IMR-90 (cell line): ENCODE data around the gene MYO9B.

Source experiments
- BHLHE40 ChIP-seq: fragments of 150-350 bp; IDR thresholded peaks from 2 replicates; pipeline ENCODE4 v1.6.1; 2016; ENCODE audit warnings: mild to moderate bottlenecking, low read depth, low read length
- CEBPB ChIP-seq: IDR thresholded peaks from 2 replicates; pipeline ENCODE4 v1.6.1; 2012; ENCODE audit warnings: low read depth, low read length, improper control_type of control experiment
- CTCF ChIP-seq: conservative IDR thresholded peaks from 2 replicates; pipeline ENCODE4 v1.5.1; 2012; ENCODE audit warnings: mild to moderate bottlenecking, low read depth, low read length, improper control_type of control experiment
- FOS ChIP-seq: fragments of 150-350 bp; IDR thresholded peaks from 2 replicates; pipeline ENCODE4 v1.6.1; 2016; ENCODE audit warnings: low read depth, low read length
- MAZ ChIP-seq: IDR thresholded peaks from 2 replicates; pipeline ENCODE4 v1.6.1; 2012; ENCODE audit warnings: low read depth, mild to moderate bottlenecking, low read length, improper control_type of control experiment, moderate library complexity, borderline replicate concordance
- MXI1 ChIP-seq: IDR thresholded peaks from 2 replicates; pipeline ENCODE4 v1.6.1; 2012; ENCODE audit warnings: low read depth, mild to moderate bottlenecking, low read length, moderate library complexity, borderline replicate concordance
- NFE2L2 ChIP-seq: fragments of 150-350 bp; IDR thresholded peaks from 2 replicates; pipeline ENCODE4 v1.6.1; 2016; ENCODE audit warnings: low read depth, mild to moderate bottlenecking, low read length
- POLR2A ChIP-seq: IDR thresholded peaks from 2 replicates; pipeline ENCODE4 v1.6.1; 2012; ENCODE audit warnings: mild to moderate bottlenecking, low read depth, low read length
- TF ChIP-seq, protein P1 (sequence below): fragments of 150-350 bp; IDR thresholded peaks from 2 replicates; pipeline ENCODE4 v1.6.1; 2017; ENCODE audit warnings: mild to moderate bottlenecking, antibody characterized with exemption, low read length, low read depth

DNA sequence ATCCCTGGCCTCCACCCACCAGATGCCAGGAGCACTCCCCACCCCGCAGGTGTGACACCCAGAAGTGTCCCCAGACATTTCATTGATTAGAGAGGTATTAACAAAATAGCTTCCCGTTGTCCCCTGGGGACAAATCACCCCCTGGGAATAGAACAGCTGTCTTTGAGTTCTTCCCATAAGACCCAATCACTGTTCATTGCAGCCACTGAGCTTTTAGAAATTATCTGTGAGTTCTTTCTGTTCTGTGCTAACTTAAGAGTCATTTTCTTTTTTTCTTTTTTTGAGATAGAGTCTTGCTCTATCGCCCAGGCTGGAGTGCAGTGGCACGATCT, 32.8 kb downstream of the MYO9B start:
- TF ChIP-seq CTCF (no peak), POLR2A (no peak), MAZ (no peak), CEBPB (no peak), BHLHE40 (no peak), MXI1 (no peak), NFE2L2 (no peak), FOS (no peak)
- TF ChIP-seq, protein P1, sequence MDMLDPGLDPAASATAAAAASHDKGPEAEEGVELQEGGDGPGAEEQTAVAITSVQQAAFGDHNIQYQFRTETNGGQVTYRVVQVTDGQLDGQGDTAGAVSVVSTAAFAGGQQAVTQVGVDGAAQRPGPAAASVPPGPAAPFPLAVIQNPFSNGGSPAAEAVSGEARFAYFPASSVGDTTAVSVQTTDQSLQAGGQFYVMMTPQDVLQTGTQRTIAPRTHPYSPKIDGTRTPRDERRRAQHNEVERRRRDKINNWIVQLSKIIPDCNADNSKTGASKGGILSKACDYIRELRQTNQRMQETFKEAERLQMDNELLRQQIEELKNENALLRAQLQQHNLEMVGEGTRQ, result no peak
